ENCODE results near the gene DGCR6.
A peak's percentile ranks its signal among the peaks of the same experiment; 100 is the strongest.
"Not testable (repeated sequence)": the region's sequence is repeated elsewhere in the genome, so short reads cannot be mapped to it uniquely, and the experiment has no call there.

Gene DGCR6

DNA sequence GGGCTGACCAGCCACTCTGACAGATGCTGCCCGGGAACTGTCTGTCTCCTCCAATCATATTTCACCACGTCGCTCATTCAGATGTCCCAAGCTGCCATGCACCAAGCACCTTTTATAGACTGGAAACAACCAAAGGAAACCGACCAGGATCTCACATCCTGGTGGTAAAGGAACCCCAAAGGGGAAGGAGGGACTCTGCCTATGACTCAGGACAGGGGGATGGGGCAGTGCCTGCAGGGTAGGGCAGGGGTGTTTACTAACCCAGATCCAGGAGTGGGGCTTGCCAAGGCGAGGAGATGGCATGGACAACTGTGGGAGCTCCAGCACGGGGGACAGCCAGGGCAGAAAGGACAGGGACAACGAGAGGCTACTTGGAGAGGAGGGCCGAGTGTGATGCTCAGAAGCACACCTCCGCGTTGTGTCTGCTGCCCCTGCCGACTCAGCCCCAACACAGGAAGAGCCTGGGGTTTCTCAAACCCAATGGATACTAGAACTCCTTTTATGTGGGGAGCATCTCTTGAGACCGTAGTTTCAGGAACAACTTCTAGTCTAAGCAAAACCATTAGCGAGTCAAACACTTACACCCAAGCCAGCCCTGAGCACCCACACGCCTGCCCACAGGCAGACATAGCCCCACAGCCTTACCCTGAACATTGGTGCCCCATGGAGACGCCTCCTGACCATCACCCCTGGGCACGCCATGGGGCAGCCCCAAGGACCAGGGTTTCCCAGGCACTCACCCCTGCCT is 26.0 kb downstream of the DGCR6 start:
- DNase-seq: no peak

DNA sequence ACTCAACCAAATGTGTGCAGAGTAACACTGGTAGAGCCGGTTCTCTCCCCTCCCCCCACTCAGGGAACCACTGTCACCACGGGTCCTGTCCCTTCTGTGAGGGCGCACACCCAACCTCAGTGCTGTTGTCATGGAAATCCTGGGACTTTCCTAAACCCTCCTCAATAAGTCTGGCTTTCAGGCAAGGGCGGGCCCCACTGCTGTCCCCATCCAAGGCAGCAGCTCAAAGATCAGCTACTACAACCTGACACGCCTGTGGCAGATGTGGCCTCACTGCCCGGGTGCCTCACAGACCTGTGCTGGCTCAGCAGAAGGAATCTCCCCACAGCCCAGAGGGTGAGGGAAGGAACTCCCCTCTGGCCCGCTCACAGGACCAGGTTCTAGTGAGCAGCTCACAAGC is 27.8 kb downstream of the DGCR6 start:
- DNase-seq: no peak

DNA sequence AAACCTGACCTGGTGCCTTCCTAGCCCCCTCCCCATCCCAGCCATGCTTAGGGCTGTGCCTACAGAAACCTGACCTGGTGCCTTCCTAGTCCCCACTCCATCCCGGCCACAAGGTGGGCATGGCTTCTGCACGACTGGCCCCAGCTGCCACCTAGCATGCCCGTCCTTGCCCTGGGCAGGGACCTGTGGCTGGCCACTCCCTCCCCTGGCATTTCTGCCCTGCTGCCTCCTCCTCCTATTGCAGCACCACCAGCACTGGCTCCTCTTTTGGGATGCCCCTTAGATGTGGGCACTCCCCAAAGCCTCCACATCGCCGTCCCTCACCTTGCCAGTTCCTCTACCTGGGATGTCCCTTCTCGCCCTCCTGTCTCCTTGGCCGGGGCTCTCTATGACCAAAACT is 28.6 kb downstream of the DGCR6 start:
- DNase-seq: not testable (repeated sequence)

DNA sequence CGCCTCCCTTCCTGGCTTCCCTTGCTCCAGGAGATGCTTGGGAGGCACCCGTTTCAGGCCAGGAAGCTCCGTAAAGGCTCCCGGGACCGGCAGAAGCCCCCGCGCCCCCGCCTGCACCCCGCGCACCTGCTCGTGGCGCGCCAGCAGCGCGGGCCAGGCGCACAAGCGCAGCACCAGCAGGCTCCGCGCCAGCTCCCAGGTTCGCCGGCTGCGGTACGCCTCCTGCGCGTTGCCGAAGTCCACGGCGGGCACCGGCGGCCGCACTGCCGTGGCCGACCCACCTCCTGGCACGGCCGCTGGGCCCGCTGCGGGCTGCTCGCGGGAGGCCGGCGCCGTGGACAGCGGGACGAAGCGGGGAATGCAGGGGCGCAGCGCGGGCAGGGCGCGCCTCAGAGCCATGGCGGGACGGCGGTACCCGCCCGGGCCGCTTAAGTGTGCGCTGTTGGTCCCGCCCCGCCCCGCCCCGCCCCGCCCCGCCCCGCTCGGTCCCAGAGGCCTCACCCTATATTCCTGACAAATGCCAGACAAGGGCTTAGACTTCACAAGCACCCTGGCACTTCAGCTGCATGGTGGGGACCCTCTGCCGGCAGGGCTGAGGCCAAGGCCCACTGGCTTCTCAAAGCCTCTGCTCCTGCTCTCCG is 29.9 kb downstream of the DGCR6 start, which contains the start of gene PRODH:
Gene PRODH (minus strand): TSS at position 405 of the 641 bp plus-strand sequence. CDS start 6 bp downstream, at position 399.
- DNase-seq: no peak

DNA sequence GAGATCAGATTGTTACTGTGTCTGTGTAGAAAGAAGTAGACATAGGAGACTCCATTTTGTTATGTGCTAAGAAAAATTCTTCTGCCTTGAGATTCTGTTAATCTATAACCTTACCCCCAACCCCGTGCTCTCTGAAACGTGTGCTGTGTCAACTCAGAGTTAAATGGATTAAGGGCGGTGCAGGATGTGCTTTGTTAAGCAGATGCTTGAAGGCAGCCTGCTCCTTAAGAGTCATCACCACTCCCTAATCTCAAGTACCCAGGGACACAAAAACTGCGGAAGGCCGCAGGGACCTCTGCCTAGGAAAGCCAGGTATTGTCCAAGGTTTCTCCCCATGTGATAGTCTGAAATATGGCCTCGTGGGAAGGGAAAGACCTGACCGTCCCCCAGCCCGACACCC is 32.6 kb downstream of the DGCR6 start:
- not testable (repeated sequence) for DNase-seq

DNA sequence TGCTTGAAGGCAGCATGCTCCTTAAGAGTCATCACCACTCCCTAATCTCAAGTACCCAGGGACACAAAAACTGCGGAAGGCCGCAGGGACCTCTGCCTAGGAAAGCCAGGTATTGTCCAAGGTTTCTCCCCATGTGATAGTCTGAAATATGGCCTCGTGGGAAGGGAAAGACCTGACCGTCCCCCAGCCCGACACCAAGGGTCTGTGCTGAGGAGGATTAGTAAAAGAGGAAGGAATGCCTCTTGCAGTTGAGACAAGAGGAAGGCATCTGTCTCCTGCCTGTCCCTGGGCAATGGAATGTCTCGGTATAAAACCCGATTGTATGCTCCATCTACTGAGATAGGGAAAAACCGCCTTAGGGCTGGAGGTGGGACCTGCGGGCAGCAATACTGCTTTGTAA is 41.0 kb downstream of the DGCR6 start:
- not testable (repeated sequence) for DNase-seq

DNA sequence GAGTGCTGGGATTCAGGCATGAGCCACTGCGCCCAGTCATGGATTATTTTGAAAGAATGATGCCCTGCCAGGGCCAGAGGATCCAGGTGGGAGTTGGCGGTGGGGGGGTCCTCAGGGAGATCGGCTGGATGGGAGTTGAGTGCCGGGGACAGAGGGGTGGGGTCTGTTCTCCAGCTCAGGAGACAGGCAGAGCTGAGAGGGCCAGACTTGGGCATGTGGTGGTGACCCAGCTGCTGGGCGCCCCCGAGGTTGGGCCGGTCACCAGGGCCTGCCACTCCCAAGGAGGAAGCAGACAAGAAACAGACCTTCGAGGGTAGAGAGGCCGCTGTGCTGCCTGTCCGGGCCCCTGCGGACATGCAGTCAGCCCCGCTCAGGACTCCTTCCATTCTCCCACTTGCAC is 41.8 kb downstream of the DGCR6 start:
- no peak for DNase-seq

DNA sequence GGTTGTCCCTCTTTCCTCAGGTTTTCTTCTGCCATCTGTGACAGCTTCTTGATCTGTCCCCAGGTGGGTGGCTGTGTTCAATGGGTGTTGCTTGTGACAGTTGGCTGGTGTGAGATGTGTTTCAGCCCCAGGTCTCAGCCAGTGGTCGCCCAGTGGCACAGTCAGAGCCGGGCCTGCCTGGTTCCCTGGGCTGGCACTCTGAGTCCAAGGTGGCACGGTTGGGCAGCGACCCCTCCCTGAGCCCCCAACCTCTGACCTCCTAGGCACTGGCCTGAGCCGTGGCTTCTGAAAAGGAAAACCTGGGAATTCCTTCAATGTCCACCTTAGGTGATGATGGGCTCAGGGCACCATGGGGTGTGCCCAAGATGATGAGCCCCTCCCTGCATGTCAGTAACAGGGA is 44.0 kb downstream of the DGCR6 start:
- peak; percentile 1 for DNase-seq

DNA sequence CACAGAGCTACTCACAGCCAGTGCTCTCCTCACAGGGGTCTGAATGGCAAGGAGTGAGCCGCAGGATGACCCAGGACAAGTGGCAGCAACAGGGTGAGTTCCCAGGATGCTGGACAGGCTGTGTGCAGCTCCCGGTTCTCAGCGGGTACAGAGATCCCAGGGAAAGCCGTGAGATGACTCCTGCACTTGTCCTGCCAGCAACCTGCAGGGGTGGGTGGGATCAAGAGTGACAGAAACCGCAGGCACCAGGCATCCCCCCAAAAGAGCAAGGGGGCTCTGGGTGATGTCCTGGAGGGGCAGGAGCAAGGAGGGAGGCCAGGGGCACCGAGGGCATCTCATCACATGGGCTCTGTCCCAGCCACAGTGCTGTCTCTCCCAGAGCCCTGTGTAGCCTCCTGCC is 45.9 kb downstream of the DGCR6 start:
- DNase-seq: no peak

DNA sequence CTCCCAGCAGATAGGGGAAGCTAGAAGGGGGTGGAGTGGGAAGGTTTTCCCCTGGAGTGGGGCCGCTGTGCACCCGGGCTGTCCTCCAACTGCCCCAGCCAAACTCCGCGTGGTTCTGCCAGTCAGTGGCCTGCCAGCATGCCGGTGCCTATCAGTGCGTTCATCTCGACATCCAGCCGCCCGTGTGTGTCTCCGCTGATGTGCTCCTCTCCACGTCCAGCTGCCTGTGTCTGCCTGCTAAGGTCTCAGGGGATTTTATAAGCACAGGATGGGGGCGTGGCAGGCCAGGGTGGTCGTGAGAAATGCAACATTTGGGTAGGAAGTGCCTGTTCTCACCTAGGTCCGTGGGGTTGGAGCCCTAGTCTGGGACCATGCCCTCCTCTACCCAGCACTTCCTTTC is 47.0 kb downstream of the DGCR6 start:
- DNase-seq: not testable (repeated sequence)

DNA sequence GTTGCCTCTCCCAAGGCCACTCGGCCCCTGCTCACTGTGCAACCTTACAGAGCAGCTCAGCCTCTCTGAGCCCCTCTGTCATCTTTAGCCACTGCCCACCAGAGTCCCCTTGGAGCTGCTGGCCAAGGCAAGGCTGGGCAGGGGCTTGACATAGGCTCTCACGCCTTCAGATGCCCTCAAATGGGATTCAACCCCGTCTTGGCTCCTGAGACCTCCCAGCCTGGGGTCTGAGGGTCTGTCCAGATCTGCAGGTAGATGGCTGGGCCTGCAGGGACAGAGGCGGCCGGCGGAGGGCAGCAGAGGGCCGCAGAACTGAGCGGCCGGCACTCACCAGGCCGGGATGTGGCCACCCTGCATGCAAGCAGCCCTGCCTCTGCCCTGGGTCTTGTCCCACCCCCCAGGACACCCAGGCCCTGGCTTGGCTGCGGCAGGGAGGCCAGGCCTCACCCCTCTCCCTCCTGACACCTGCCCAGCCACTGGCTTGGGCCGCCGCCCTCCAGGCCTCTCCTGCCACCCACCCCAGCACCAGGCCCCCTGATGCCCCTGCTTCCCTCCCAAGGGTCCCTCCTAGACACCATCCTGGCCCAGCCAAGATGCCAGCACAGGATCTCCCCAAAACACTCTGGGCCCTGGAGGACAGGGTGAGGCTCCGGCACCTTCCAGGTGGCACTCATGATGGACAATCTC is 48.3 kb downstream of the DGCR6 start:
- DNase-seq: peak; percentile 57

DNA sequence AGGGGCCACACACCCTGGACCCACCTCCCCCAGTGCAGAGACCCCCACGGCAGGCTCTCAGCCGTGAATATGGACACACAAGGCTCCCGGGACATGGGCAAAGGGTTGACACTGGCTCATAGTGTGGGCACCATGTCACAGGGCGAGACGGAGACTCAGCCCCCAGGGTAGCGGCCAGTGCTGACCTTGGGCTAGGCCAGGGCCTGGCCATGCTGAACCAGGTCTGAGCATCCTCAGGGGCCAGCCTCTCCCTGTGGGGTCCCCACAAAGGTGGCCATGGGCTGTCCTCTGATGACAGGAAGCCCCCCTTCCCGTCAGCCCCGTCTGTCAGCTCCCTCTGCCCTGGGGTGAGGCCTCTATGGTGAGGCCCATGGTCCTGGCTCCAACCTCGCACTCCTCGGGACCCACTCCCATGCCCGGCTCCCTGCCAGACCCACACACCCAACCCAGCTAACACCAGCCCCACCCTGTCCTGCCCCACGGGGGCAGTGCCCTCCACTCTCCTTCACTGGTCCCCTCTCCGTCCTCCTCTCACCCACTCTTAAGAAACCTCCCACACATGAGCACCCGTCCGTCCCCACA is 49.0 kb downstream of the DGCR6 start:
- no peak for DNase-seq

DNA sequence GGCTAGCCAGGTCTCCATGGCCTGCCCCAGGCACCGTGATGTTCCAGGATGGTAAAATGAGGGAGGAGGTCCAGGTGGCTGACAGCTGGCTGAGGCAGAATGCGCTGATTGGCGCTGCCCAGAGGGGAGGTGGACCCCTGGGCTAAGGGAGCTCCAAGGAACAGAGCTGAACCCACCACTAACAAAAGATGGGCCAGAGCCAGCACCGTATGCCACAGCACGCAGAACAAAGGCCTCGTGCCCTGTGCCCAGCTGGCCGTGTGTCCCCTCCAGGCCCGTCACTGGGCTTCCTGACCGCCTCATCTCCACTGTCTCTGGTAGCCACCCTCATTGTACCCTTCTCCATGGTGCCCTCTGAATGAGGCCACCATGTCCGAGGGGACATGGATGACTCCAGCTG is 49.6 kb downstream of the DGCR6 start:
- no peak for DNase-seq

DNA sequence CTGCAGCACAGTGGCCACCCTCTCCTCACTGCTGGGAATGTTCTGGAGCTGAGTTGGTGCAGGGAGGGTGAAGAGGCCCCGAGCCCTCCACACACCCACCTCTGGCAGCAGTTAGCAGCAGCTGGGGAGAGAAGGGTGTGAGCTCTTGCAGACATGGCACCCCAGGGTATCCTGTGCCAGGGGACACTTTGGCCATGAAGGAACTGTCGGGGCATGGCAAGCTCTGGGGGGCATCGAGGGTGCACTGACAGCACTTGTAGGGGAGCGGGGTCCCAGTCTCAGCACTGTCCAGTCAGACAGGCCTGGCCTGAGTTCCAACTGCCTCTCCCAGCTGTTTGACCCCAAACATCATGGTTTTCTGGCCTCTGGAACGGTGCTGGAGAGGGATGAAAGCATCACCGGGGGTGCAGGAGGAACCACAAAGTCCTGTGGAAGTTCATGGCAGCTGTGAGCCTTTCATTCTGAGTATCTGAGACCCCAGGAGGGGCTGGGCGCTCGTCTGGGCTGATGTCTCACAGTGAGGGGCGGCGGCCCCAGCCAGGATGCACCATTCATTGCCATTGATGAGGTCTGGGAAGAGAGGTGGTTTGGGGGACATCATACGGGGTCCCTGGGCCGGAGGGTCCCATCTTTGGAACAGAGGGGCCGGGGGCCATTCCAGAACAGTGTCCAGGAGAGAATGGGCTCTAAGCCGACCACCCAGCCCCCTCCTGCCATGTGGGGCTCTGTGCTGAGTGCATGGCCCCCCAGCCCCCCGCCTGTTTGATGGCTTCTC is 50.2 kb downstream of the DGCR6 start:
- DNase-seq: not testable (repeated sequence)

DNA sequence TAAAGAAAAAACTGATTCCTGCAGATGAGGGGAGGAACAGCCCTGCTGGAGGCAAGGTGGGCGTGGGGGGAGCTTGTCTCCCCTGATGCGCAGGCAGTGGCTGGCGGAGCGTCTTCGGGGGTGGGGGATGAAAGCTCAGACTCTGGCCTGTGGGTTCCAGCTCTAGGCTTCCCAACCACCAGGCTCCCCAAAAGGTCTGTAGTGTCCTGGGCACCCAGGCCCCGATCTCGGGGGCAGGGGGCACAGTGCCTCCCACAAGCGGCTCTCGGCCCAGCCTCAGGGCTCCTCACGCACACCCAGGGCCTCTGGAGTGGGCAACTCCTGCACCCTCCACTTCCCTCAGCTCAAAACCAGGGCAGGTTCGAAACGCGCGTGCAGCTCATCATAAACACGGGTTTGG is 50.8 kb downstream of the DGCR6 start:
- not testable (repeated sequence) for DNase-seq

DNA sequence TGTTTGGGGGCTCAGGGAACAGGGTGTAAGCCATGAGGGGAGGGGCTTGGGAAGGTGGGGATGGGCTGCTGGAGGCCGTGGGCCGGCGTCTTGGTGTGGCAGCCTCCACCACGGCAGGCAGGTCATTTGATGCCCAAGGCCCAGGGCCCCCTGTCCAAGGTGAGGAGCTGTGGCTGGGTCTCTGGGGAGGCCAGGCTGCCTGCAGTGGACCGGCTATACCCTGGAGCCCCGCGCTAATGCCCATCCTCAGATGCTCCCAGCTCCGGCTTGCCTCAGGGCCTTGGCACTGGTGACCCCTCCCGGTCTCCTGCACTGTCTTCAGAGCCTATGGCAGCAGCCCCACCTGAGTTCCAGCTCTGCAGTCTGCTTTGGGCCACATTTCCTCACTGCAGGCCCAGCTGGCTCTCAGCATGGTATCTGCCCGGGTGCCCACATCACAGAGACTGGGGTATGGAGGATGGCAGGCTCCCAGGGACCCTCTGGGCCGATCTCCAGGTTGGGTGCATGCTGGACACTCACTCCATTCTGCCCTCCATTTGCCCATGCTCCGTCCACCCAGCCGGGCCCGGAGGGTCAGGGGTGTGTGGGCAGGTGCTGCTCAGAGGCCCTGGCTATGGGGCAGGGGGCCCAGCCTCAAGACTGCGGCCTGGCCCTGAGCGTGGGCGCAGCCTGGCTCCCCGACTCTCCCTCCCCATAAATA is 51.7 kb downstream of the DGCR6 start:
- DNase-seq: not testable (repeated sequence)

DNA sequence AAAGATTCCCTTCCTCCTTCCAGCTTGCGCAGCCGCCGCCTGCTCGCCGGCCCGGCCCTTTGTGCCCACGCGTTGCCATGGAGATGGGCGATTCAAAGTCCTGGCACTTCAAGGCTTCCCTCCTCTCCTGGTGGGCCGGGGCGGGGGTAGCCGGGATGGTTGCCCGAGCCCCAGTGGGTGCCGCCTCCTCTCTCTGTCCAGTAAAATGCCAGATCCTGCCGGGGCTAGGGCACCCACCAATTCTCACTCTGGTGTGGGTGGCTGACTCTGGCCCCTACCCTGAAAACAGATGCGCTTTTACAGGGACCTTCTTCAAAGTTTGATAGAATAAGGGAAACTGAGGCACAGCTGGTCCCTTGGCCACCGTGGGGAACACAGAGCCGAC is 52.2 kb downstream of the DGCR6 start:
- not testable (repeated sequence) for DNase-seq

DNA sequence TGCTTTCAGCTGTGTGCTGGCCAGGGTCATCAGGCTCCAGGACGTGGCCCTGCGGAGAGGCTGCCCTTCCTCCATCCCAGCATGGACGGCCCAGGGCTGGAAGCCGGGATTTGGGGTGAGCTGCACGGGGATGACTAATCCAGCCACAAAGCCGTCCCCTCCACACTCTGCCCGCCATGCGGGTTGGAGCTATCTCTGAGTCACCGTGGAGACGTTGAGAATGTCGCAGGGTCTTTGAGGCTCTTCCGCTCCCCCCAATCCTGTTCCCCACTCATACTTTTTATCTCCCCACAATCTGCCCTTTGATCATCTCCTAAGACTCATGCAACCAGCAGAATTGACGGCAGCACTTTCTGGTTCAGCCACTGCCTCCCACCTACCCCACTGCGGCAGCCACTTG is 52.6 kb downstream of the DGCR6 start:
- DNase-seq: not testable (repeated sequence)

DNA sequence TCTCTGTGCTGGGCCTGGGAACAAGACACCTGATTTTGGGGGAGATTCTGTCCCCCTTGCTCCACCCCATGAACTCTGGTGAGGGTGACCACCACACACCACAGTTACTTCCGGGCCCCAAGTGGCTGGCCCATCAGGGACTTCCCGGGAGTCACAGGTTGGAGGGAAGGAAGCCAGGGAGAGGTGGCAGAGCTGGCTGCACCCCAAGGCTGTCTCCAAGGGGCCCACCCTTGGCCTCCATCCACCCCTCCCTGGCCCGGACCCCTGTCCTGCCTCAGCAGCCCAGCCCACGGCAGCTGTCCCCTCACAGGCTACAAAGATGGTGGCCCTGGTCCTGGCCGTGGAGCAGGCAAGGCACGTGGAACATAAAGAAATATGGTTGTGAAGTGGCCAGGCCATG is 53.1 kb downstream of the DGCR6 start:
- not testable (repeated sequence) for DNase-seq

DNA sequence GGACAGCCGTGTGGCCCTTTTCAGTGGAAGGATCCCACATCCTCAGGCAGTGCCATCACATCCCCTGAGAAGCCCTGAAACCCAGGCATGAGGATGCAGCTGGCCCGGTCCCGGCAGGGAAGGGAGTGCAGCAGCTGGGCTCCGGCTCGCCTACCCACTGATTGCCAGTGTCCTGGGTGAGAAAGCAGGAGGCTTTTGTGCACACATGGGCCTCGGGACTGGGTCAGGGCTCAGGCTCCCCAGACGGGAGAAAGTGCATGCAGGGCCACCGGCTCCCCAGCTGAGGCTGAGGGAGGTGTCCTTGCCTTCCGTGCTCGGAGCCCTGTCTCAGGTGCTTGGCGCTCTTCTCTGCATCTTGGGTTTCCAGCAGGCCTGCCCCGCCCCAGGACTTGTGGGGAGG is 53.6 kb downstream of the DGCR6 start:
- not testable (repeated sequence) for DNase-seq

DNA sequence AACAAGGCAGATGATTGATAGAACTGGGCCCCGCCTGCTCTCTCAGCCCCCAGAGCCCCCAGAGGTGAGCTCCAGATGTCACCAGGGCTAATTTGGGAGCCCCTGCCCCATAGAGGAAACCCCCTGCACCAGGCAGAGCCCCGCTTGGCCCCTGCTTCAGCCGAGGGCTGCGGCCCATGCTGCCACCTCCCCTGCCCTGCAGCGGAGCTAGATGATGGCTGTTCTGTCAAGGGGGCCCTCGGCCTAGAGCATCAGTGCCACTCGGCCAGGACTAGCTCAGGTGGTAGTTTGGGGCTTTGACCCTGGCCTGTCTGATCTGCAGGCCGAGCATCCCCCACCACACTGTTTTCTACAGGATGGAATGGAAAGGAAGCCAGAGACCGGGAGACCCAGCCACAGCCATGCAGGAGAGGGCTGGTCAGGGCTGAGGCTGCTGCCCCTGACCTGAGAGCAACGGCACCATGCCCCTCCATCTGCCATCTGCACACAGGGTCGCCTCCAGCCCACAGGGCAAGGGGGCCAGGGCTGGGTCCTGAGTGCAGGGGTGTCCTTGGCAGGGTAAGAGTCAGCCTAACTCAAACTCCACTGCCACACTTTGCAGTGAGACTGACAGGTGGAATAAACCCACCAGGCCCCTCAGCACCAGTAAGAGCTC is 54.2 kb downstream of the DGCR6 start:
- not testable (repeated sequence) for DNase-seq

DNA sequence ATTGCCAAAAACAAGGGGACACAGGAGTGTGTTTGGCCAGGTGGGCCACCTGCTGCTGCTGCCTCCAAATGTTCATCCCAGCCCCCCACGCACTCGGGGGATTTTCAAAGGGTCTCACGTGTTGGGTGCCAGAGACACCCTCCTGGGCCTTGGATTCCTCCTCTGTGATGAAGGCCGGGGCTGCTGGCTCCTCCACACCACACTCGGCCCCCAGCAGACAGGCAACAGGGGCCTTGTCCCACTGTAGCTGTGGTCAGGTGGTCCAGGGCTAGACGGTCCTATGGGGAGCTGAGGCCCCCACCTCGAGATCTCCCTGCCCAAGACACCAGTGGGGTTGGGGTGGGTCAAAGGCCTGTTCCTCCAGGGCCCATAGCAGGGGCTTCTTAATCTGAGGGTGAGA is 55.1 kb downstream of the DGCR6 start:
- DNase-seq: not testable (repeated sequence)
